ENCODE data around the gene PHACTR2.
"Not testable (repeated sequence)": the region's sequence is repeated elsewhere in the genome, so short reads cannot be mapped to it uniquely, and the experiment has no call there.

Gene PHACTR2

DNA sequence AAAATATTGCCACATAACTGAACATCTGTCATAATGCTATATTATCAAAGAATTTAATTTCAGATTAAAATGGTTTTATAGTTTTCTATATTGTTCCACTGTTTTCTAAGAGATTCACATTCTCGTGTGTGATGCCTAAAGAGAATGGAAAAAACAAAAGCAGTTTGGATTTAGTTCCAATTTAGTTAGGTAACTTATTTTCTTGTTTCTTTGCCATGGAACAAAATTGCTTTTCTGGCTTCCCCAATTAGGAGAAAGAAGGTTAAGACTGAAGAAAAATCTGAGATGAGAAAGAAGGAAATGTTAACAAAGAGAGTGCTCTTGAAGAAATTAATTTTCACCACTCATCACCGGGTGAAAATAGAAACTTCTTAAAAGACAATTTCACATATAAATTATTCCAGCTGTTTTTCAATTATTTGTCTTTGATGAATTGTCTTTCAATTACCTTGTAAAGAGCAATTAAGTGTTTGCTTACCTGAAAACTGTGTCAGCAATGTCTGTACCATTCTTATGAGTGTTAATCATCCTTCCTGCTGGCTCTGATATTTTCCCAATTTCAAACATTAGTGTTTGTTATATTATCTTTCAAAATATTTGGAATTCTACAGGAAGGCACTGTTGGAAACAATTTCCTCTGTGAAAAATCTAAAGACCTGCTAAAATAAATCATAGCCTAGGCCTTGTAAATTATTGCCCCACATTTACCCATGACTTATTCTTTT, 19.5 kb downstream of the PHACTR2 start:
- DNase-seq (ENCODE audit: low read depth in 1 of 2, low spot score in 1 of 2) = no peak

DNA sequence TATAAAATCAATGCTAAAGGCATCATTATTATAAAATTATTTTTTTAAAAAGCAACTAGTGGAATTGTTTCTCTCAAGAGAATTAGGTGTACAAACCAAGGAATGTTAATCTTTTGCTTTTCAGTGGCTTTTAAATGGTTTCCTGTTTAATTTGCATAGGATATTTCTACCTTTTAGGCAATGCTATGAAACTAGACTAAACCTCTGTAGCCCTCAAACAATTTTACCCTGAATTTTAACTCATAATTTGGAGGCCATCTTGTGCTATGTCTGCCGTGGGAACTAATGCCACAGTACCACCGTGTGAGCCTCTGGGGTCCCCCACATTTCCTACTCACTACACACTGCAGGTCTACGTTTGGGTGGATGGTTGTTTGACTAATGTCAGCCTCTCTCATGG, 20.6 kb downstream of the PHACTR2 start:
- DNase-seq (ENCODE audit: low read depth in 1 of 2, low spot score in 1 of 2) = no peak

DNA sequence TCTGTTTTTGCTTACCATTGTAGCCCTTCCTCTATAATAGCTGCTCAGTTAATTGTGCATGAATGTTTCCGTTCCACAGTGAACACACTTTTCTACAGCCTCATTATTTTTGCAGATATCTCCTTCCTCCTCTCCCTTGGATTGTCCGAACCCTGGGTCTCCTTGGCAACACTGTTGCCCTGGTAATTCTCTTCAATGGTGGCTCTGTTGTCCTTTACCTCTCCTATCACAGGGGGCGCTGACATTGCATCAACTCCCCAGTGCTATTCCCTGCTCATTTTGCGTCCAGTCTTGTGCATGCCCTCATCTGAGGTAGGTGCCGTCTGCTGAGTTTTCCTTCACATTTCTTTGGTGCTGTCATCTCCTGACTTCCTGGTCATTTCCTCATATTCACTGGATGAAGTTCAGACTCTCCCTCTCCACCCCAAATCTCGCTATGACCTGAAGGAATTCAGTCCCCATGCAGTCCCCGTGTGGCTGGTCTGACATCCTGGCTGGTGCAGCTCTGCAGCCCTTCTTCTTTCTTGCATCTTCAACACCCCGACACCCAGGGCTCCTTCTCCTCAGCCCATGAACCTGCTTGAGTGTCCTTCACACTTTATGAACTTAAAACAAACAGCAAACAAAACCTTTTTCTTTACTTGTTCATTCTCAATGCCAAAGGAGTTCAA, 21.1 kb downstream of the PHACTR2 start:
- DNase-seq (ENCODE audit: low read depth in 1 of 2, low spot score in 1 of 2) = no peak

DNA sequence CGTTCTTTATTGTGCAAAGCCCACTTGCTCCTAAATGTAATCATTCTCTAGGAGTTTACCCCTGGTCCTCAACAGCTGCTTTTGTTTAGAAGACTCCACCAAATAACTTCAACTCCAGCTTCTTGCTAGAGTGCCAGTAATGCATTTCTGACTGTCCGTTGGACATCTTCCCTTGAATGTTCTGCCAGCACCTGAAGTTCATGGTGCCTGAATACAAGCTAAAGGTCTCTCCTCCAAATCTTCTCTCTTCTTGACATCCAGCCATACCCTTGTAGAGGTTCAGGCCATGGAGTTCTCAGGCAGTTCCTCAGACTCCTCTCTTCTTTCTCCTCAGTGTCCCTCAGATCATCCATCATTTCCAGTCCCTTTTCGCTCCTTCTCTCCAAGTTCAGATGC, 21.7 kb downstream of the PHACTR2 start:
- no peak for DNase-seq (ENCODE audit: low read depth in 1 of 2, low spot score in 1 of 2)

DNA sequence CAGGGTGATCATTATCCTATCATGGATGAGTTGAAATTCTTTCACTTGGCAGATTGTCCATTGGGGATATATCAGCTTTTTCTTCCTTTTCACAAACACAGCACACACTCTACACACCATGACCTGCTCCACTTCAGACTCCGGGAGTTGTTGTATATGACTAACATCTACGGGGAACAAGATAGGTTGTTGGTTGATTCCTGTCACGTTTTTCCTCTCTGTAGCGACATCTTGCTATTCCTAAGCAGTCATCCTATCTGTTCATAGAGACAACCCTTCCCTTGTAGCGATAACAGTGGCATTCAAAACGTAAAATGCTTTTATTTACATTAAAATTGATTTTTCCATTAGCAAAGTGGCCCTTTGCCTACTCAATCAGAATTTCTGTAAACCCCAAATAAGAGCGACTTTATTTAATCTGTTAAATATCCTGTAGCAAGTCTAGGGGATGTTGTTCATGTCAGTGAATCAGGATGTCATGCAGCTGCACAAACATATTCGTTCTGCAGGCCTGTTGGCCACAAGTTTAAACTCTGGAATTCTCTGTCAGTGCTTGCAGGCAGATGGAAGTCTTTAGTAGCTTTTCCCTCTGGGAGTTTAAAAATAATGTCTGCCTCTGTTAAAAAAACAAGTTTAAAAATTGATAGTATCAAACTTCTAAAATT, 23.1 kb downstream of the PHACTR2 start:
- DNase-seq (ENCODE audit: low read depth in 1 of 2, low spot score in 1 of 2) = no peak

DNA sequence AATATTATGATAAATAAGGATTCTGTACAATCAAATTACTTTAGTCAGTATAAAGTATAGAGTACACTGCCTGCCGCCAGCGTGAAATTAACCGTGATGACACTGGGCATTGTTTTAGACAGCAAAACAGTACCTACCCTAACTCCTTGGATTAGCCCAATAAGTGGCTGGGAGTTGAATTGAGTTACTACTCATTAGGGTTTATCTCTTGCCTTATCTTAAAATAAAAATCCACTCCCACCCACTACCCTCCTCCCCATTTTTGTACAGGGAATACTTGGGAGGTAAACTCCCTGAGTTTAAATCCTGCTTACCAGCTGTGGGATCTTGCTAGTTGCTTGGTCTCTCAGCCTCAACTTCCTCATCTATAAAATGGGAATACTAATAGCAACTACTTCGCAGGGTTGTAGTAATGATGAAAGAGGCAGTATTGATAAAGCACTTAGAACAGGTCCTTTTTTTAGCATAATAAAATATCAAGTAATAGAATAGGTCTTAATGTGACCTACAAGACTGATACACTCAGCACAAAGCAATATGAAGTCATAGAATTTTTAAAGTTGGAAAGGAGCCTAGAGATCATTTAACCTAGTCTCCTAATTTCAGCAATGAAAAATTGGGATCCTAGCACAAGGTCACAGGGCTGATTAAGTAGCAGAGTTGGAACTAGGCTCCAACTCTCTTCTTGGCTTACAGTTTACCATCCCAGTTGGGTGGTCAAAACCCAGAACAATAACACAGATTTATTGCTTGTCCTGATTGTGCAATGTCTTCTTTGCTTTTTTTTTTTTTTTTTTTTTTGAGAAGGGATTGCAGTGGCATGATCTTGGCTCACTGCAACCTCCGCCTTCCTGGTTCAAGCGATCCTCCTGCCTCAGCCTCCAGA, 23.8 kb downstream of the PHACTR2 start:
- DNase-seq (ENCODE audit: low read depth in 1 of 2, low spot score in 1 of 2) = no peak

DNA sequence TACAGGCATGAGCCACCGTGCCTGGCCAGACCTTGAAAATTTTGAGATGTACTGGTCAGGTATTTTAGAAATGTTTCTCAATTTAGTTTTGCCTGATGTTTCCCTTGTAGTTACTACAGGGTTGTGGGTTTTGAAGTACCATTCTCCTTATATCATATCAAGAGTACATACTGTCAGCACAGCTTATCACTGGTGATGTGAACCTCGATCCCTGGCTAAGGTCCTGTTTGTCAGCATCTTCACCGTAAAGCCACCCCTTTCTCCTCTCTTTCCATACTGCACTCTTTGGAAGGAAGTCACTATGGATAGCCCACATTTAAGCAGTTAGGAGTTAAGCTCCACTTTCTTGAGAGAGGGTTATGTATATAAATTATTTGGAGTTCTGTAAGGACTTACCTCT, 27.8 kb downstream of the PHACTR2 start:
- DNase-seq (ENCODE audit: low read depth in 1 of 2, low spot score in 1 of 2) = no peak

DNA sequence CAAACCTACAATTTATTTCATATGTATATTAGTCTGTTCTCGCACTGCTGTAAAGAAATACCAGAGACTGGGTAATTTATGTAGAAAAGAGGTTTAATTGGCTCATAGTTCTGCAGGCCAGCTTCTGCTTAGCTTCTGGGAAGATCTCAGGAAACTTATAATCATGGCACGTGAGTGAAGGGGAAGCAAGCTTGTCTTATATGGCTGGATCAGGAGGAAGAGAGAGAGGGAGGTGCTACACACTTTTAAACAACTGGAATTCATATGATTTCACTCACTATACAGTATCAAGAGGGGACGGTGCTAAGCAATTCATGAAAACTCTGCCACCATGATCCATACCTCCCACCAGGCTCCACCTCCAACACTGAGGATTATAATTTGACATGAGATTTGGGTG, 29.9 kb downstream of the PHACTR2 start:
- DNase-seq (ENCODE audit: low read depth in 1 of 2, low spot score in 1 of 2) = no peak

DNA sequence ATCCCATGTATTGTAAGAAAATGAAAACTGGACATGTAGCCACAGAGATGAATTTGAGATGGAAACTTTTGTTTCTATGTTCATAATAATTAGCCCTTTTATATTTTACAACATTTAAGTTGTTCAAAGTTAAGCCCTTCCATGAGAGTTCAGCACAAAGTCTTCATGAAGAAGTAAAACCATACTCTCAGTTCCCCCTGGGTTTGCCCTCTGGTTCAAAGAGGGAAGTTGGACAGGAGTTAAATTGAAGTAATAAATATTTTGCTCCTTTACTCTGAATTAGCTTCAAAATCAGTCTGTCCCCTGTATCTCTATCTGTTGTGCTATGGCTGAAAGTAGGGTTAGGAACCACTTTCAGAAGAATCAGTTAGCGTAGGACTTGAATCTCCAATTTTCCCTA, 31.1 kb downstream of the PHACTR2 start:
- DNase-seq (ENCODE audit: low read depth in 1 of 2, low spot score in 1 of 2) = no peak

DNA sequence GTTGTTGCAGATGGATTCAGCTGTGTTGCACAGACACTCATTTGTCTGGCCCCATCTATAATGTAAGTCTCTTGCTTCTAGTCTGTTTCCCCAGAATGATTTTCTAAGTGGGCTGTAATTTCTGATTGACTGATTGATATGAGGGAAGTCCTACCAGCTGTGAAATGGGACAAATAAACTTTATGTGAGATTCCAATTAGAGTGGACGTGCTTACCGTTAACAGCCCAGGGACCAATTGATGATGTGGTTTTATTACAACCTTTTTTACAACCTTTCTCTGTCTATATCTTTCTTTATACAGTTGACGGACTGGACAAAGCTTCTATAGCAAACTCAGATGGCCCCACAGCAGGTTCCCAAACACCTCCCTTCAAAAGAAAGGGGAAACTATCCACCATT, 33.9 kb downstream of the PHACTR2 start:
- no peak for DNase-seq (ENCODE audit: low read depth in 1 of 2, low spot score in 1 of 2)

DNA sequence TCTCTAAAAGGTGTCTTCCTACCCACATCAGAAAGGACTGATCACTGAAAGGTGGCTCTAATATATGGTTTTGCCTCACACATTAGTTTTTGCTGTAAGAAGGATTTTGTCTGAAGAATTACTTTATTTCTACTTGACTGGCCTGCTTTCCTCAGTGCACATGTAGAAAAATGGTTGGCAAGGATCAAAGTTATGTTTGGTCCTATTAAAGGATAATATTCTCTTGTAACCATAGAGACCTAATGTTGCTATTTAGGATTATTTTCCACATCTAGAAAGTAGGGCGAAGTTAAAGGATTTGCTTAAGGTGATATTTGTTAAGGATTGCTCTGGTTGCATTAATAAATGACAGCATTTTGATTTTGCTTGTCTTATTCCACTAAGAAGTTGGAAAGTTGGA, 40.7 kb downstream of the PHACTR2 start:
- DNase-seq (ENCODE audit: low read depth in 1 of 2, low spot score in 1 of 2) = no peak

DNA sequence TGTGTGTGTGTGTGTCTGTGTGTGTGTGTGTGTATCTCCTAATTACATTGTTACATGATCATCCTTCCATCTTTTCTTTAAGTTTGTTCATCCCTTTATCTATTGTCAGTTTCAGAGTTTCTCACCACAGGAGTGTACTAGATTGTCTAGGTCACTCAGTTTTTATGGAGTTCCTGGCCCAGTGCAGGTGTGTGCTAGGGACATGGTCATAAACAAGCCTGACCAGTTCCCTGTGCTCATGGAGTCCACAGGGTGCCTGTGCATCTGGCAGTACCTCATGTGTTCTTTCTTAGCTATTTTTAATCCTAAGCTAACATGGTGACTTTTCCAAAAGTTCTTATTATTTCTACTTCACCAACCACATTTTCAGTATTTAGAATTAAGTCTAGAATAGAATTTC, 43.9 kb downstream of the PHACTR2 start:
- no peak for DNase-seq (ENCODE audit: low read depth in 1 of 2, low spot score in 1 of 2)

DNA sequence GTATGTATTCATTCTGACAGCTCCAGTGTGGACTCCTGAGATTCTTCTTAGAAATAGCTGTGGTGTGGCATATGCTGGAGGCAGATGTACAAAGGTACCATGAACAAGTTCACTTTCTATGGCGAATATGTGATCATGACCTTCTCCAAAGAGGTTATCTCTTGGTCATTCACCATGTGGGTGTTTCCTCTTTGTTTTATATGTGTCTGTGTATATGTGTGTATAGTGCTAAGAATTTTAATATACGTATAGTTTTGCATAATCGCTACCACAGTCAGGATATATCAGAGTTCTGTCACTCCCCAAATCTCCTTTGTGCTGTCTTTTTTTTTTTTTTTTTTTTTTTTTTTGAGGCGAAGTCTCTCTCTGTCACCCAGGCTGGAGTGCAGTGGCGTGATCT, 47.1 kb downstream of the PHACTR2 start:
- DNase-seq (ENCODE audit: low read depth in 1 of 2, low spot score in 1 of 2) = no peak

DNA sequence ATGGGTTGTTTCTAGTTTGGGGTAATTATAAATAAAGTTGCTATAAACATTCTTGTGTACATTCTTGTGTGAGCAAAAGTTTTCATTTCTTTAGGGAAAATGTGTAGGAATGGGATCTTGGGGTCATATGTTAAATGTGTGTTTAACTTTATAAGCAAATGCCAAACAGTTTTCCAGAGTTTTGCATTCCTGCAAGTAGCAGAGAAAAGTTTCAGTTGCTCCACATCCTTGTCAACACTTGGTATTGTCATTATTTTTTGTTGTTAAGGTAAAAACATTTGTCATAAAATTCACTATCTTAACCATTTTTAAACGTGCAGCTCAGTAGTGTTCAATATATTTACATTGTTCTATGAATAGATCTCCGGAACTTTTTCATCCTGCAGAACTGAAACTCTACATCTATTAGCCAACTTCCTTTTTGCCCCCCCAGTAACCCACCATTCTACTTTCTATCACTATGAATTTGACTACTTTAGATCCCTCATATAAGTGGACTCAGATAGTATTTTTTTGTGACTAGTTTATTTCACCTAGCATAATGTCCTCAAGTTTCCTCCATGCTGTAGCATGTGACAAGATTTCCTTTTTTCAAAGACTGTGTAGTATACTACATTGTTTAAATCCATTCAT, 48.4 kb downstream of the PHACTR2 start:
- no peak for DNase-seq (ENCODE audit: low read depth in 1 of 2, low spot score in 1 of 2)

DNA sequence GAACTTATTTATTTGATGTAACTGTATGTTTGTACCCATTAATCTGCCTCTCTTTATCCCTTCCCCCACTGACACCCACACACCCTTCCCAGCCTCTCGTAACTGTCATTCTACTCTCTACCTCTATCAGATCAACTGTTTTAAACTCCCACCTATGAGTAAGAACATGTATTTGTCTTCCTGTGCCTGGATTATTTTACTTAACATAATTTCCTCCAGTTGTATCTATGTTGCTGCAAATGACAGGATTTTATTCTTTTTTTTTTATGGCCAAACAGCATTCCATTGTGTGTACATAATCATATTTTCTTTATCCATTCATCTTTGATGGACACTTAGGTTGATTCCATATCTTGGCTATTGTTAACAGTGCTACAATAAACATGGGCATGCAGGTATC, 49.3 kb downstream of the PHACTR2 start:
- no peak for DNase-seq (ENCODE audit: low read depth in 1 of 2, low spot score in 1 of 2)

DNA sequence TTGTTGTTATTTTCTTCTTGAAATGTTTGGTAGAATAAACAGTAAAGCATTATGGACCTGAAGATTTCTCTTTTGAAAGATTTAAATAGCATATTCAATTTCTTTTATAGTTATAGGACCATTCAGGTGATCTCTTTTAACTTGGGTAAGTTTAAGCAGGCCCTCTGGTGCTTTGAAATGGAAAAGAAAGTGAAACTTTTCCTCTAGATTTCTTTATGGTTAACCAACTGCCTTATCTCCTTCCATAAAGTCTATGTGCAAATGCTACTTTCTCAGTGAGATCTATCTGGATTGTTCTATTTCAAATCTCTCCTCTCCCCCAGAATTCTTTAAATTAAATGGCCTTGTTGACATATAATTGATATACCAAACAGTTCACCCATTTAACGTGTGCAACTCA, 54.0 kb downstream of the PHACTR2 start:
- no peak for DNase-seq (ENCODE audit: low read depth in 1 of 2, low spot score in 1 of 2)

DNA sequence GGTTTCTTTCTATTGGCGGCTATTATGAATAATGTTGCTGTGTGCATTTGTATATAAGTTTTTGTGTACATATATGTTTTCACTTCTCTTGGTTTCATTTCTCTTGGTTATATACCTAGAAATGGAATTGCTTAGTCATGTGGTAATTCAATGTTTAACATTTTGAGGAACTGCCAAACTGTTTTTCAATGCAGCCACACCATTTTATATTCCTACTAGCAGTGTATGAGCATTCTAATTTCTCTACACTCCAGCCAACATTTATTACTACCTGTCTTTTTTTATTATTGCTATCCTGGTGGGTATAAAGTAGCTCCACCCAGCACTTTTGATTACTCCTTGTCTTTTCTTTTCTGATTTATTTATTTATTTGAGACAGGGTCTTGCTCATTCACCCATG, 54.8 kb downstream of the PHACTR2 start:
- DNase-seq (ENCODE audit: low read depth in 1 of 2, low spot score in 1 of 2) = no peak

DNA sequence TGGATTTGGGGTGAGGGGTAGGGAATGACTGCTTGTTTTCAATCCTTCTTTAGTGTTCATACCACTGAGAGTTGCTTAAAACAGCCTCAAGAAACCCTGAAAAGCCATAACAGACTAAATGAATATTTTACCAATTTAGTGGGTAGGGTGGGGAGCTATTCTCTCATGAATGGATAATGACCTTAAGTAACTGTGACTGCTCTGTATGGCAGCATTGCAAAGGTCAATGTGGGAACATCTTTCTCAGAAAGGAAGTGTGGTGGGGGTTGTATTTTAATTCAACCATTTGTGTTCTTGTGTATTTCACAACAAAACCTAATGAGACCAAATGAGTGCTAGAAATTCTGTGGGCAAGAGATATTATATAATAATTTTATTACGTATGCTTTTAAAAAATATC, 55.7 kb downstream of the PHACTR2 start:
- no peak for DNase-seq (ENCODE audit: low read depth in 1 of 2, low spot score in 1 of 2)

DNA sequence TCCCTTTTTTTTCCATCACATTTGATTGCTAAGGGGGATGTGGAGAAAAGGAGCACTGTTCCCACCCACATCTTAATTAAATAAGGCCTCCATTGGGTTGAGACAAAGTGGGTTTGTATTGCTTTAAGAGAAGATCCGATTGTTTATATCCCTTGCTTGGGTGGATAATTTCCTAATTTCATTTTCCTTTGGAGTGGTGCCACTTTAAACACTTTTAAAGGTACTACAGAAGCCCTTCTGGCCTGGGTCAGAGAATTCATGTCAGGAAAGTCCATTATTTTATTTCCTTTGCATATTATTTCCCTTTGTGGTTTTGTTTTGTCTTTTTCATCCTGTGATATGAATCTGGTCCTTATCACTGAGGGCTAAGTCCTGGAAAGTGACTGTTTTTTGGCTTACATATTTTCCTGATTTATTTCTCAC, 56.9 kb downstream of the PHACTR2 start:
- DNase-seq (ENCODE audit: low read depth in 1 of 2, low spot score in 1 of 2) = no peak

DNA sequence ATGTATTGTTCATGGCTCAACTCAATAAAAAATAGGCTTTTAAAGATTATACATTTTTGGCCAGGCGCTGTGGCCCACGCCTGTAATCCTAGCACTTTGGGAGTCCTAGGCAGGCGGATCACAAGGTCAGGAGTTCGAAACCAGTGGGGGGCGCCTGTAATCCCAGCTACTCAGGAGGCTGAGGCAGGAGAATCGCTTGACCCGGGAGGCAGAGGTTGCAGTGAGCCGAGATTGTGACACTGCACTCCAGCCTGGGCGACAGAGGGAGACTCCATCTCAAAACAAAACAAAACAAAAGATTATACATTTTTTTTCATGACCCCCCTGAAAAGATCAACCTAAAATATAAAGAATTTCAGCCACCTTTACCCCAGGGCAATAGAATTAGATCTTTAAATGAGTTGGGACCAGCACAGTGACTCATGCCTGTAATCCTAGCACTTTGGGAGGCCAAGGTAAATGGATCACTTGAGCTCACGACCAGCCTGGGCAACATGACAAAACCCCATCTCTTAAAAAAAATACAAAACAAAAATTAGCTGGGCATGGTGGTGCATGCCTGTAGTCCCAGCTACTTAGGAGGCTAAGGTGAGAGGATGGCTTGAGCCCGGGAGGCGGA, 60.4 kb downstream of the PHACTR2 start:
- DNase-seq (ENCODE audit: low read depth in 1 of 2, low spot score in 1 of 2) = not testable (repeated sequence)
